Superior temporal gyrus (tissue), 1 donor: ENCODE measurements around the gene FZR1.

ENCODE experiments used
- DNase-seq: peaks from one replicate; pipeline ENCODE4 v3.0.0-alpha.2; 2016; ENCODE audit errors: extremely low spot score

The FZR1 gene

GRCh38 chr19:3474010-3474409 lies 32.1 kb upstream of the FZR1 start:
- DNase-seq, result no peak

- DNase-seq, result no peak
Measured at GRCh38 chr19:3474614-3475013, 31.5 kb upstream of the FZR1 start.

- DNase-seq, result no peak
Measured at GRCh38 chr19:3475449-3475848, 30.7 kb upstream of the FZR1 start.

- no peak for DNase-seq
Measured at GRCh38 chr19:3476830-3477229, 29.3 kb upstream of the FZR1 start.

GRCh38 chr19:3477506-3477905 lies 28.6 kb upstream of the FZR1 start:
- DNase-seq, result no peak

- DNase-seq, result no peak
Measured at GRCh38 chr19:3477951-3478350, 28.2 kb upstream of the FZR1 start.

- no peak for DNase-seq
Measured at GRCh38 chr19:3478409-3479176, 27.5 kb upstream of the FZR1 start.

GRCh38 chr19:3479177-3479833 lies 26.8 kb upstream of the FZR1 start:
- DNase-seq, result no peak

GRCh38 chr19:3479834-3480215 lies 26.3 kb upstream of the FZR1 start:
- no peak for DNase-seq

- DNase-seq, result no peak
Measured at GRCh38 chr19:3480383-3481091, 25.6 kb upstream of the FZR1 start, which contains the start of gene SMIM24. SMIM24 (minus strand) TSS chr19:3480525; CDS start chr19:3480463, 62 bp downstream.

GRCh38 chr19:3481241-3482090 lies 24.6 kb upstream of the FZR1 start:
- no peak for DNase-seq

GRCh38 chr19:3482507-3483225 lies 23.4 kb upstream of the FZR1 start:
- DNase-seq, result no peak

GRCh38 chr19:3483226-3483628 lies 22.9 kb upstream of the FZR1 start, which contains the start of gene SMIM44:
SMIM44 (minus strand) TSS chr19:3483441; CDS start chr19:3483403, 38 bp downstream.
- DNase-seq, result no peak

GRCh38 chr19:3491396-3492119 lies 14.6 kb upstream of the FZR1 start:
- DNase-seq, result no peak

GRCh38 chr19:3492131-3492839 lies 13.8 kb upstream of the FZR1 start:
- no peak for DNase-seq

GRCh38 chr19:3492919-3493318 lies 13.2 kb upstream of the FZR1 start:
- no peak for DNase-seq

- no peak for DNase-seq
Measured at GRCh38 chr19:3493651-3494050, 12.5 kb upstream of the FZR1 start.

- peak; percentile 95 for DNase-seq
Measured at GRCh38 chr19:3494051-3494450, 12.1 kb upstream of the FZR1 start.

- peak; percentile 39 for DNase-seq
Measured at GRCh38 chr19:3494559-3494958, 11.6 kb upstream of the FZR1 start.
